Measurements from ENCODE around the gene ADAMTS2.

DNA sequence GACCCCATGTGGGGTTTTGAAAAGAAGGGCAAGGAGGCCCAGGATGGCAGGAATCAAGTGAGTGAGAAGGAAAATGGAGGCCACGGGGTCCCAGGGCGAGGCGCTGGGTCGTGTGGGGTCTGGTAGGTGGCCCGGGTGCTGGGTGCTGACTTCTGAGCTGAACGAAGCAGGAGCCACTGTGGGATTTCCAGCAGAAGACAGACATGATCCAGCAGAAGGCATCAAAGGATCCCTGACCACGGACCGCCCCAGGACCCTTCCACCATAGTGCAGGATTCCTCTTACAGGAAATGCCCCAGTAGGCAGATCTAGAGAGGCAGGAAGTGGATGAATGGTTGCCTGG, 106.7 kb downstream of the ADAMTS2 start:
- TF ChIP-seq EZH2 (IDR thresholded peaks at IDR 0.05; ENCODE audit: borderline replicate concordance, low read length): no peak
- TF ChIP-seq, protein P1, sequence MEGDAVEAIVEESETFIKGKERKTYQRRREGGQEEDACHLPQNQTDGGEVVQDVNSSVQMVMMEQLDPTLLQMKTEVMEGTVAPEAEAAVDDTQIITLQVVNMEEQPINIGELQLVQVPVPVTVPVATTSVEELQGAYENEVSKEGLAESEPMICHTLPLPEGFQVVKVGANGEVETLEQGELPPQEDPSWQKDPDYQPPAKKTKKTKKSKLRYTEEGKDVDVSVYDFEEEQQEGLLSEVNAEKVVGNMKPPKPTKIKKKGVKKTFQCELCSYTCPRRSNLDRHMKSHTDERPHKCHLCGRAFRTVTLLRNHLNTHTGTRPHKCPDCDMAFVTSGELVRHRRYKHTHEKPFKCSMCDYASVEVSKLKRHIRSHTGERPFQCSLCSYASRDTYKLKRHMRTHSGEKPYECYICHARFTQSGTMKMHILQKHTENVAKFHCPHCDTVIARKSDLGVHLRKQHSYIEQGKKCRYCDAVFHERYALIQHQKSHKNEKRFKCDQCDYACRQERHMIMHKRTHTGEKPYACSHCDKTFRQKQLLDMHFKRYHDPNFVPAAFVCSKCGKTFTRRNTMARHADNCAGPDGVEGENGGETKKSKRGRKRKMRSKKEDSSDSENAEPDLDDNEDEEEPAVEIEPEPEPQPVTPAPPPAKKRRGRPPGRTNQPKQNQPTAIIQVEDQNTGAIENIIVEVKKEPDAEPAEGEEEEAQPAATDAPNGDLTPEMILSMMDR (IDR thresholded peaks at IDR 0.05; ENCODE audit: low read length): no peak

Data from OCI-LY1 (cell line).